Measurements from ENCODE around the gene CHCHD3. TPM values are rescaled to one million over a fixed set of nuclear protein-coding genes. Genes with fewer than 3 reads are reported as not detected.

The CHCHD3 gene
- polyA plus RNA-seq, 3 donors = 30.5 to 56.7 (median 48.8) TPM

DNA sequence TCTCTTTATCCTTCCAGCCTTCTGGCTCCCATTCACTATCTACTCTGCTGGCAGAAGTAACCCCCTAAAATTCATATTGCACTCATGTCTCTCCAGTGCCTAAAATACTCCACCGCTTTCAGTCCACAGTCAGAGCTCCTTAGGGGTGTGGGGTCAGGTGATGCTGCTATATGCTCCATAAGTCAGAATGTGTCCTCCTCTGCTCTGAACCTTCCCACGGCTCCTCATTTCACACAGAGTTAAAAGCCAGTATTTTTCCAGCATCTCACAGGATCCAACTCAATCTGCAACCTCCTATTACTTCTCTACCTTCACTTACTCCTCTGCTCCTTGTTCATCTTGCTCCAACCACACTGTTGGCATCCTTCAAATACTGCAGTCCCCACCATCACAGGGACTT lies 31.1 kb upstream of the CHCHD3 start:
- Mint-ChIP-seq H3K27me3 (ENCODE audit: low read depth in 3 of 3) (peaks cover 0 to 6% (median 5%) of the 10 kb centered on the region in 3 donors), H3K9me3 (peaks cover 11 to 25% (median 13%) of the 10 kb centered on the region in 7 donors), H3K36me3 (no peaks in the 10 kb centered on the region), H3K4me1 (no peaks in the 10 kb centered on the region), H3K27ac (no peak overlapping the region), H3K4me3 (no peak overlapping the region)
- Histone ChIP-seq H4K20me1 (ENCODE audit: insufficient read depth, low read length) (no peaks in the 10 kb centered on the region), H3K9me3 (replicated peaks in 1 of 2; ENCODE audit: control insufficient read depth in 1 of 2, insufficient read depth in 1 of 2, low read length in 2 of 2) (peaks cover 0 to 7% of the 10 kb centered on the region in 2 donors), H3K27me3 (ENCODE audit: control insufficient read depth in 2 of 2, insufficient read depth in 2 of 2, low read length in 2 of 2) (no peaks in the 10 kb centered on the region), H3K27ac (ENCODE audit: low read depth in 1 of 2, low read length in 2 of 2) (no peak overlapping the region), H2AFZ (ENCODE audit: insufficient read depth, low read depth, low read length, poor library complexity, severe bottlenecking) (no peak overlapping the region), H3K79me2 (ENCODE audit: insufficient read depth, low read length) (no peaks in the 10 kb centered on the region), H3K36me3 (replicated peaks in 1 of 2; ENCODE audit: control insufficient read depth in 1 of 2, insufficient read depth in 2 of 2, low read length in 2 of 2) (no peaks in the 10 kb centered on the region), H3K4me1 (ENCODE audit: control insufficient read depth in 1 of 2, insufficient read depth in 2 of 2, low read length in 2 of 2) (no peaks in the 10 kb centered on the region), H3K4me3 (replicated peaks in 1 of 3; ENCODE audit: low read depth in 2 of 3, low read length in 3 of 3) (no peak overlapping the region), H3K9ac (ENCODE audit: insufficient read depth, low read length, poor library complexity, severe bottlenecking) (no peak overlapping the region), H3K4me2 (replicated peaks; ENCODE audit: extremely low read depth, low read length, poor library complexity, severe bottlenecking) (no peak overlapping the region)
- TF ChIP-seq CTCF (IDR thresholded peaks at IDR 0.05) = no peak
- DNase-seq = no peak
- intact Hi-C loops (cut with micrococcal nuclease) = no loop called here
- whole genome bisulfite sequencing (ENCODE audit: insufficient coverage) = 80% methylated on average over 1 of the region's 2 CpGs

DNA sequence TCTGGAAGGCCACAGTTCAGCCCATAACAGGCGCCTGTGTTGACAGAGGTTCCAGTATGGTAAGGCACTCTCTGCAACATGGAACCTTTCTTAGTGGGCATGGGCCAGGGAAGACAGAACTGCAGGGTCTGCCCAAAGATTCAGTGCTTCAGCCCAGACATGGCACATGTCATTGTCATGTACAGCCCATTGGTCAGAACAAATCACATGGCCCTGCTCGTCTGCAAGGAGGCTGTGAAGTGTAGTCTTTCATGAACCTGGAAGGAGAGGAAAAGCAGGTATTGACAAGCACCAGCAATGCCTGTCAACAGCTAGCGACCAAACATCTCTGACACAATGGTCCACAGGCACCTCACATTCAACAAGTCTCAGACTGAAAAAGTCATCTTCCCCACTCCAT lies 30.4 kb upstream of the CHCHD3 start:
- H3K27me3 ChIP-seq (ENCODE audit: control insufficient read depth in 2 of 2, insufficient read depth in 2 of 2, low read length in 2 of 2) = no peaks in the 10 kb centered on the region
- no peak overlapping the region for H2AFZ ChIP-seq (ENCODE audit: insufficient read depth, low read depth, low read length, poor library complexity, severe bottlenecking)
- H3K79me2 ChIP-seq (ENCODE audit: insufficient read depth, low read length) = no peaks in the 10 kb centered on the region
- peaks cover 11 to 23% (median 13%) of the 10 kb centered on the region in 7 donors for H3K9me3 Mint-ChIP-seq
- no peaks in the 10 kb centered on the region for H3K4me1 Mint-ChIP-seq
- H3K27me3 Mint-ChIP-seq (ENCODE audit: low read depth in 3 of 3) = peaks cover 0 to 7% (median 6%) of the 10 kb centered on the region in 3 donors
- H3K9ac ChIP-seq (ENCODE audit: insufficient read depth, low read length, poor library complexity, severe bottlenecking) = no peak overlapping the region
- H3K9me3 ChIP-seq (replicated peaks in 1 of 2; ENCODE audit: control insufficient read depth in 1 of 2, insufficient read depth in 1 of 2, low read length in 2 of 2) = peaks cover 0 to 7% of the 10 kb centered on the region in 2 donors
- WGBS (ENCODE audit: insufficient coverage) = 100% methylated on average over 1 of the region's 3 CpGs
- H3K36me3 Mint-ChIP-seq = no peaks in the 10 kb centered on the region
- DNase-seq = no peak
- no peaks in the 10 kb centered on the region for H3K4me1 ChIP-seq (ENCODE audit: control insufficient read depth in 1 of 2, insufficient read depth in 2 of 2, low read length in 2 of 2)
- no peak overlapping the region for H3K27ac Mint-ChIP-seq
- H3K4me3 Mint-ChIP-seq = no peak overlapping the region
- H3K27ac ChIP-seq (ENCODE audit: low read depth in 1 of 2, low read length in 2 of 2) = no peak overlapping the region
- no peak overlapping the region for H3K4me2 ChIP-seq (replicated peaks; ENCODE audit: extremely low read depth, low read length, poor library complexity, severe bottlenecking)
- H3K4me3 ChIP-seq (replicated peaks in 1 of 3; ENCODE audit: low read depth in 2 of 3, low read length in 3 of 3) = no peak overlapping the region
- no peaks in the 10 kb centered on the region for H3K36me3 ChIP-seq (replicated peaks in 1 of 2; ENCODE audit: control insufficient read depth in 1 of 2, insufficient read depth in 2 of 2, low read length in 2 of 2)
- no peak for TF ChIP-seq CTCF (IDR thresholded peaks at IDR 0.05)
- intact Hi-C loops (cut with micrococcal nuclease) = no loop called here
- H4K20me1 ChIP-seq (ENCODE audit: insufficient read depth, low read length) = no peaks in the 10 kb centered on the region
